Fibroblast of skin of left biceps (primary cell): Measurements from ENCODE around the gene ZNF681.
"Not testable (repeated sequence)": the region's sequence is repeated elsewhere in the genome, so short reads cannot be mapped to it uniquely, and the experiment has no call there.

ENCODE experiments used
- DNase-seq, 2 experiments: peaks; one replicate each; pipeline ENCODE4 v3.0.0-alpha.2; 2013; ENCODE audit warnings: low read depth in 2 of 2

ZNF681 gene

GRCh38 chr19:23692937-23693336 is 65.8 kb downstream of the ZNF681 start:
- not testable (repeated sequence) for DNase-seq
